GM19438 (cell line): ENCODE results near the gene UTP25.

ENCODE experiments used
- ATAC-seq: cut with Tn5 transposase; IDR thresholded peaks from one replicate; pipeline ENCODE4 v1.9.1; 2021; ENCODE audit warnings: low read depth; ENCODE audit not compliant: unreplicated experiment

UTP25 gene

GRCh38 chr1:209805875-209806760 is 21.7 kb upstream of the UTP25 start, which contains the start of gene IRF6:
Gene IRF6, minus strand, starts transcription at chr1:209806142. Its CDS starts 4,729 bp downstream, at chr1:209801413.
- peak; percentile 98 for ATAC-seq

- ATAC-seq, result no peak
Observed at GRCh38 chr1:209807509-209807908, 20.3 kb upstream of the UTP25 start.

- ATAC-seq, result no peak
Observed at GRCh38 chr1:209808059-209808581, 19.7 kb upstream of the UTP25 start.

GRCh38 chr1:209809611-209810010 is 18.2 kb upstream of the UTP25 start:
- no peak for ATAC-seq

- ATAC-seq, result no peak
Observed at GRCh38 chr1:209810783-209811182, 17.0 kb upstream of the UTP25 start.

- ATAC-seq, result no peak
Observed at GRCh38 chr1:209813902-209814301, 13.9 kb upstream of the UTP25 start.

GRCh38 chr1:209815490-209815889 is 12.3 kb upstream of the UTP25 start:
- ATAC-seq, result no peak

- no peak for ATAC-seq
Observed at GRCh38 chr1:209815931-209816341, 11.8 kb upstream of the UTP25 start.

- ATAC-seq, result no peak
Observed at GRCh38 chr1:209816923-209817322, 10.8 kb upstream of the UTP25 start.

- ATAC-seq, result no peak
Observed at GRCh38 chr1:209817691-209818090, 10.1 kb upstream of the UTP25 start.

- ATAC-seq, result no peak
Observed at GRCh38 chr1:209819058-209819457, 8.7 kb upstream of the UTP25 start.

- no peak for ATAC-seq
Observed at GRCh38 chr1:209820986-209821385, 6.8 kb upstream of the UTP25 start.

GRCh38 chr1:209822706-209823105 is 5.1 kb upstream of the UTP25 start:
- no peak for ATAC-seq

GRCh38 chr1:209823143-209824041 is 4.4 kb upstream of the UTP25 start:
- ATAC-seq, result no peak

- no peak for ATAC-seq
Observed at GRCh38 chr1:209825591-209826434, 2.0 kb upstream of the UTP25 start.

GRCh38 chr1:209829716-209830115 is 1.9 kb downstream of the UTP25 start:
- no peak for ATAC-seq

- no peak for ATAC-seq
Observed at GRCh38 chr1:209830722-209831121, 3.0 kb downstream of the UTP25 start.

GRCh38 chr1:209831615-209832014 is 3.8 kb downstream of the UTP25 start:
- ATAC-seq, result no peak

- no peak for ATAC-seq
Observed at GRCh38 chr1:209835782-209836298, 8.1 kb downstream of the UTP25 start.

GRCh38 chr1:209837671-209838070 is 9.9 kb downstream of the UTP25 start:
- no peak for ATAC-seq
